ENCODE results near the gene DMPK.
A peak's percentile ranks its signal among the peaks of the same experiment; 100 is the strongest.
"Not testable (repeated sequence)": the region's sequence is repeated elsewhere in the genome, so short reads cannot be mapped to it uniquely, and the experiment has no call there.

Gene DMPK

DNA sequence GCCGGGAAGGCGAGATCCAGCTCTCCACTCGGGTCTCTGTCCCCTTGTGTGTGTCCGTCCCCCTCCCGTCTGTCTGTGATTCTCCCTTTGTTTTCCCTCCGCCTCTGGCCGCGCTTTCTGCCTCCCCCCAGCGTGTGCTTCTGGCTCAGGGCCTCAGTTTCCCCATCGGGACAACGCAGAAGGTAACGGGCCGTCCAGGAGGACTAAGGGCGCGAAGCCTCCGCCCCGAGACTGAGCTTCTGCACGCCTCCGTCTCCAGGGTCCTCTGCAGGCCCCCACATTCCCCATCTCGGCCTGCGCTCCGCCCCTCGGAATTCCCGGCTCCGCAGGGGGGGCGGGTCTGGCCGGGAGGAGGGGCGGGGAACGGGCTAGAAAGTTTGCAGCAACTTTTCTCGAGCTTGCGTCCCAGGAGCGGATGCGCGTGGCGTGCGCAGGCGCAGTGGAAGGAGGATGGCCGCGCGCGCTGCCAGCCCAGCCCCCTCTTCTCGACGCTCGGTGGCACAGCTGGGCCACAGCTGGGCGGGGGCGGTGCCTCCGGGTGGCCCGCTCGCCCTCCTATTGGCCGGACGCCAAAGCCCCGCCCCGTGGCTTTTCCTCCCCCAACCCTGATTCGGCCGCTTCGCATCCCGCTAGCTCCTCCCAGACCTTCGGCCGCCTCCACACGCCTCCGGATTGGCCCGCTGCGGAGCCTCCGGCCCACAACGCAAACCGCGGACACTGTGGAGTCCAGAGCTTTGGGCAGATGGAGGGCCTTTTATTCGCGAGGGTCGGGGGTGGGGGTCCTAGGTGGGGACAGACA, 13.1 kb downstream of the DMPK start, which contains the start of gene SIX5:
TSS of gene SIX5 (minus strand) at position 269 of the 799 bp plus-strand sequence. CDS start 408 bp downstream, outside the sequence.
- DNase-seq (ENCODE audit: low read depth, low spot score), result peak; percentile 100

DNA sequence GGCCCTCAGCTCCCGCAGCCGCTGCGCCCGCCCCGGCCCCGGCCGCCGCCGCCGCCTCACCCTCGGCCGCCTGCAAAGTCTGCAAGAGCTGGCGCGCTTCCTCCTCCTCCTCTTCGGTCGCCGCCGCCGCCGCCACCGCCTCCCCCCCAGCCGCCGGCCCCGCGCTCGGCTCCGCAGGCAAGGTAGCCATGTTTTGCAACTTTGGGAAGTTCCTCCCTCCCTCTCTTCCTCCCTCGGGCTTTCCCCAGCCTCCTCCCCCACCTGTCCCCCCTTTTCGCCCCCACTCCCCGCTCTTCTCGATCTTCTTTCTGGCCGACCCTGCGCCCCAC, 13.7 kb downstream of the DMPK start:
- DNase-seq (ENCODE audit: low read depth, low spot score), result no peak

DNA sequence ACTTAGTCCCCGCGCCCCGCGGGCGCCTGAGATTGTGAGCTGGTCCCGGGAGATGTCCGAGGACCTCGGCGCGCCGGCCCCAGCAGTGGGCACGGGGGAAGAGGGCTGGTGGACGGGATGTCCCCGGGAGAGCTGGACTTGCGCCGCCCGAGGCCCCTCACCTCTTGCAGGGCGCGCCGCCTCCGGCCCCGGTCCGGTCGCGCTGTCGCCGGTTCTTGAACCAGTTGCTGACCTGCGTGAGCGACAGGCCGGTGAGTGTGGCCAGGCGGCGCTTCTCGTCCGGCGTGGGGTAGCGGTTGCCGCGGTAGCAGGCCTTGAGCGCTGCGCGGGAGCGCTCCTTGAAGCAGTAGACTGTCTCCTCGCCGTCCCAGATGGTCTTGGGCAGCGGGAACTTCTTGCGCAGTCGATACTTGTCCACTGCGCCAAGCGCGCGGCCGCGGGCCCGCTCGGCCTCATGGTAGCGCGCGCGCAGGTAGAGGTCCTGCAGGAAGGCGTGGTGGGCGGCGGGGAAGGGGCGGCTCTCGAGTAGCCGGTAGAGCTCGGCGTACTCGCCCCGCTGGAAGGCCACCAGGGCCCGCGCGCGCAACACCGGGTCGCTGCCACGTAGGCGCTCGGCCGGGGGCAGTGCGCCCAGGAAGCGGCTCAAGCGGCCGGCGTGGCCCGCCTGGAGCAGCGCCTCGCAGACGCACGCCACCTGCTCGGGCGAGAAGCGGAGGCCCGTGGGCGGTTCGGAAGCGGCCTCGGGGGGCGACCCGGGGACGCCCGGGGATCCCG, 14.2 kb downstream of the DMPK start:
- DNase-seq (ENCODE audit: low read depth, low spot score), result peak; percentile 80

GRCh38 chr19:45767410-45767880, 14.8 kb downstream of the DMPK start:
- peak; percentile 86 for DNase-seq (ENCODE audit: low read depth, low spot score)

GRCh38 chr19:45766869-45767346, 15.4 kb downstream of the DMPK start:
- no peak for DNase-seq (ENCODE audit: low read depth, low spot score)

GRCh38 chr19:45766296-45766868, 15.9 kb downstream of the DMPK start:
- DNase-seq (ENCODE audit: low read depth, low spot score), result no peak

- DNase-seq (ENCODE audit: low read depth, low spot score), result no peak
Observed at GRCh38 chr19:45765702-45766295, 16.5 kb downstream of the DMPK start.

DNA sequence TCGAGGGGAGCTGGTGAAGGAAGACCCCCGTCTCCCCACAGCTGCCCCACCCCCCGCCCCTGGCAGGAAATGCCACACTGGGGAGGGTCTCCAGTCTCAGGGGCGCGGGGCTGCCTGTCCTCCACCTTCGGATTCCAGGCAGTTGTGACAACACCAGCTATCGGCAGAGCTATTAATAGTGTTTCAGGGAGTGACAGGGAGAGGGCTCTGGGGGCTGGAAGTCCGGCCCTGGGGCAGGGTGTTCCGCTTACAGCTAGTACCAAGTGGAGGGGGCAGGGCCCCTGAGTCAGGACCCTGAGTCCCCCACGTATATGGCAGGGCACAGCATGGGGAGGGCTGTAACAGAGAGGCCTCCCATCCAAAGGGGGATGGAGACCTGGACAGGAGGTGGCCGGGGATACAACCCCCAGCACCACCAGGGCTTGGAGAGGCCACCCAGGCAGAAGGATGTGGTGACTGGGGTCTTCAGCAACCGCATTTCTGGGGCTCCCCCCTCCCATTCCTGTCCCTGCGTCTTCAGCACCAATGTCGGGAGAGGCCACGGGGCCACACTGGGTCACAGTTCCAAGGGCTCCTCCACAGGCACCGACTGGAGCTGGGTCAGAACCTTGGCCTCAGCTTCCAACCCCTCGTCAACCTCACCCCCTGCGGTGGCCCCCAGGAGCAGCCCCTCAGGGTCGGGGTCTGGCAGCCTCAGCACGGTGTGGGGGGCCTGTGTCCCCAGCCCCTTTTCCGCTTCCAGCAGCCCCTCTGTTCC, 17.2 kb downstream of the DMPK start:
- DNase-seq (ENCODE audit: low read depth, low spot score), result peak; percentile 44

- DNase-seq (ENCODE audit: low read depth, low spot score), result no peak
Observed at GRCh38 chr19:45764475-45764874, 17.8 kb downstream of the DMPK start.

GRCh38 chr19:45763691-45764294, 18.5 kb downstream of the DMPK start:
- no peak for DNase-seq (ENCODE audit: low read depth, low spot score)

DNA sequence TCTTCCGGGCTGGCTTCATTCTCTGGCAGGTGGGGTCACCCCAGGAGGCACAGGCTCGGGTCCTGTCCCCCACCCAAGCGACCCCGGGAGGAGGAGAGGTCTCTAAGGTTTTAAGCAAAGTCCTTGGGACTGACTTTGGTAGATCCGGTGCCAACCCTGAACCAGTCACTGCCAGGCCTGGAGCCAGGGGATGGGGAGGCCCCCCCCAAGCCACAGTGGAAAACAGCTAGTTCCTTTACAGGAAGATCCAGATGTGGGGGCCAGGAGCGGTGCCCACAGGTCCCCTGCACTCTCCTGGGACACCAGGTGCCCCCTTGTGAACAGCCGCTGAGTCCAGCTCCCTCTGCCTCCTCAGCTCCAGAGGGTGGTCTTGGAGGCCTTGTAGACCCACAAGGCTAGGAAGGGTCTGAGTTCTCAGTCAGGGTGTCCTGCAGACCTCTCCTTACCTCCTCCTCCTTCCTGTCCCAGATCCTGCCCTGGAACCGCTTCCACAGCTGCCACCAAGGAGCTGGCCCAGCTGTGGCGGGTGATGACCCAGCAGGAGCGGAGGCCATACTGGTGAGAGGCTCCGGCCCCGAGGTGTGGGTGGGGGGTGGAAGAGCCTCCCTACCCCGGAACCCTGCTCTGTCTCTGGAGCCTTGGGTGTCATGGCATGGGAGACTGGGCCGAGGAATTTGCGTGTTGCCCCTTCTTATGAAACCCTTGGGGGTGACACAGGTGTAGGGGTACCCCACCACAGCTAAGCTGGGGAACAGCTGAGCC, 19.2 kb downstream of the DMPK start:
- no peak for DNase-seq (ENCODE audit: low read depth, low spot score)

DNA sequence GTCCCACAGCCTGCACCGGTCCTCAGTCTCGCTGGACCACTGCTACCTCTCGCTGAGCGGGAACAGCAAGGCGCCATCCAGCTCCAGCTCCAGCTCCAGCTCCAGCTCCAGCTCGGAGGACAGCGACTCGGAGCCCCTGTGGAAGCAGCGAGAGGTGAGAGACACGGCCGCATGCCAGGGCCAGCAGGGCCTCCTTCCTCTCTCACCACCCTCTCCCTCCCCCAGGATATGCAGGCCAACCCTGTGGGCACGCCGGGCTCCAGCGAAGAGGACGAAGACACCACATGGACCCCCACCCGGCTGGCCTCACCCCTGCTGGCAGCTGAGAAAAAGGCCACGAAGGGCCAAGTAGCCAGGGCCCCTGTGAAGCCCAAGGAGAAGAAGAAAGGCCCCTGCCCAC, 20.6 kb downstream of the DMPK start:
- DNase-seq (ENCODE audit: low read depth, low spot score), result peak; percentile 36

GRCh38 chr19:45758921-45759320, 23.4 kb downstream of the DMPK start:
- no peak for DNase-seq (ENCODE audit: low read depth, low spot score)

DNA sequence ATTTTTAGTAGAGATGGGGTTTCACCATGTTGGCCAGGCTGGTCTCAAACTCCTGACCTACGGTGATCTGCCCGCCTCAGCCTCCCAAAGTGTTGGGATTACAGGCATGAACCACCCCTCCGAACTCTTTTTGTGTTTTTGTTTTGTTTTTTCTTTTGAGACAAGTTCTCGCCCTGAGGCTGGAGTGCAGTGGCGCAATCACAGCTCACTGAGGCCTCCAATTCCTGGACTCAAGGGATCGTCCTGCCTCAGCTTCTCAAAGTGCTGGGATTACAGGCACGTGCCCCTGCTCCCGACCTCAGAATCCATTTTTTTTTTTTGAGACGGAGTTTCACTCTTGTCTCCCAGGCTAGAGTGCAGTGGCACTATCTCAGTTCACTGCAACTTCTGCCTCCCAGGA, 24.6 kb downstream of the DMPK start:
- DNase-seq (ENCODE audit: low read depth, low spot score), result peak; percentile 35

- no peak for DNase-seq (ENCODE audit: low read depth, low spot score)
Observed at GRCh38 chr19:45754323-45754722, 28.0 kb downstream of the DMPK start.

DNA sequence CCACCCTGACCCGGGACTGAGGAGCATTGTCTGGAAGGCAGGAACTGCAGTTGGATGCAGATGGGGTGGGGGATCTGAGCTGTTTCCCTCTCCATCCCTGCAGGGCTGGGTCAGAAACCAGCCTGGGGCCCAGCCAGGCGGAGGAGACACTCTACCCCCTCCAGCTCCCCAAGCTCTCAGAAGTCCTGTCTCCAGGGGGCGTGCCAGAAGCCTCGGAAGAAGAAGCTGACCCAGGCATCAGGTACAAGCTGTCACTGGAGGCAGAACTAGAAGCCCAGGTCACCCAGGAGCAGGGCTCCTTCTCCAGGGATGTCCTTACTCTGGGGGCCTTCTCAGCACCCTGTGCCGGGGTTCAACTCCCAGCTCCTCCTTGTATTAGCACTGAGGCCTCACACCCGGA, 28.7 kb downstream of the DMPK start:
- peak; percentile 65 for DNase-seq (ENCODE audit: low read depth, low spot score)

DNA sequence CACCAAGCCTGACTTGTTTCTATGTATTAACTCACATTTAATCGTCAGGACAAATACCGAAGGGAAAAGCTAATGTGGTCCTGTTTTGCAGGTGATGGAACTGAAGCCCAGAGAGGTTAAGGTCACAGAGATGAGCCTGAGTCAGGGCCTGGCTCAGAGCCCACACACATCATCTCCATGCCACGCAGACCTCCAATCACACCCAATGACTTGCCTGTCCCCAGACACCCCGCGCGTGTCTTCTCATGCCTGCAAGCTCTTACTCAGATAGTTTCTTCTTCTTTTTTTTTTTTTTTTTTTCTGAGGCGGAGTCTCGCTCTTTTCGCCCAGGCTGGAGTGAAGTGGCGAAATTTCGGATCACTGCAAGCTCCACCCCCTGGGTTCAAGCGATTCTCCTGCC, 29.7 kb downstream of the DMPK start:
- DNase-seq (ENCODE audit: low read depth, low spot score), result no peak

- DNase-seq (ENCODE audit: low read depth, low spot score), result not testable (repeated sequence)
Observed at GRCh38 chr19:45751483-45751882, 30.8 kb downstream of the DMPK start.

- no peak for DNase-seq (ENCODE audit: low read depth, low spot score)
Observed at GRCh38 chr19:45747513-45747912, 34.8 kb downstream of the DMPK start.

GRCh38 chr19:45746866-45747265, 35.4 kb downstream of the DMPK start:
- DNase-seq (ENCODE audit: low read depth, low spot score), result no peak

All from ELF-1 (cell line).